Right lobe of liver (tissue), 4 donors: ENCODE results near the gene TGOLN2.

ENCODE experiments used
- CTCF ChIP-seq, 4 donors: fragments of 200-600 bp in 3 of 4; fragments of 450-650 bp in 1 of 4; IDR thresholded peaks; one replicate each; pipeline versions ENCODE4 v1.5.1 to v1.8.0; 2016 to 2022; ENCODE audit warnings: antibody characterized with exemption in 4 of 4, mild to moderate bottlenecking in 2 of 4
- POLR2A ChIP-seq: fragments of 450-650 bp; IDR thresholded peaks from one replicate; pipeline ENCODE4 v1.6.1; 2017; ENCODE audit warnings: antibody characterized with exemption, mild to moderate bottlenecking
- donor health status: DM: no; HTN: no; CAD: no.
- donor health status: DM: no; HTN: no; CAD: no.
- donor health status: DM: no; HTN: yes; CAD: no.

- TF ChIP-seq CTCF (IDR thresholded peaks at IDR 0.05) (no peak), POLR2A (no peak)
Measured at GRCh38 chr2:85314884-85315242, 12.9 kb downstream of the TGOLN2 start.
